SK-N-SH (cell line): ENCODE data around the gene PITPNM3.

Experiments
- CHD2 ChIP-seq: fragments of 150-350 bp; IDR thresholded peaks from 2 replicates; pipeline ENCODE4 v1.6.1; 2018; ENCODE audit warnings: low read length; ENCODE audit not compliant: partially characterized antibody
- EP300 ChIP-seq, 2 experiments: IDR thresholded peaks; 2 replicates each; pipeline versions ENCODE4 v1.4.0 to v1.6.1; 2012; ENCODE audit warnings: borderline replicate concordance in 1 of 2, low read depth in 1 of 2, low read length in 1 of 2
- EZH2phosphoT487 ChIP-seq: fragments of 200-600 bp; sonication (generic); IDR thresholded peaks from 2 replicates; pipeline ENCODE4 v1.6.1; 2017; ENCODE audit warnings: low read depth, mixed run types, mild to moderate bottlenecking, antibody characterized with exemption, moderate library complexity, borderline replicate concordance
- NFIC ChIP-seq: IDR thresholded peaks from 2 replicates; pipeline ENCODE4 v1.4.0; 2012; ENCODE audit warnings: borderline replicate concordance
- POLR2AphosphoS5 ChIP-seq: IDR thresholded peaks from 2 replicates; pipeline ENCODE4 v1.6.1; 2012; ENCODE audit warnings: low read depth, low read length
- TEAD4 ChIP-seq: IDR thresholded peaks from 2 replicates; pipeline ENCODE4 v1.4.0; 2012; ENCODE audit warnings: mild to moderate bottlenecking, borderline replicate concordance; ENCODE audit not compliant: insufficient read depth
- USF2 ChIP-seq: fragments of 150-350 bp; IDR thresholded peaks from 2 replicates; pipeline ENCODE4 v1.6.1; 2017; ENCODE audit warnings: antibody characterized with exemption, low read length, low read depth, borderline replicate concordance
- TF ChIP-seq, protein P1 (sequence below): fragments of 200-600 bp; sonication (generic); IDR thresholded peaks from 2 replicates; pipeline ENCODE4 v1.6.1; 2017; ENCODE audit warnings: antibody characterized with exemption, mild to moderate bottlenecking, moderate library complexity
- TF ChIP-seq, protein P2 (sequence below): IDR thresholded peaks from 2 replicates; pipeline ENCODE4 v1.6.1; 2012; ENCODE audit warnings: mild to moderate bottlenecking, low read depth, low read length, moderate library complexity
- TF ChIP-seq, protein P3 (sequence below): IDR thresholded peaks from 2 replicates; pipeline ENCODE4 v1.4.0; 2012; ENCODE audit warnings: low read depth, borderline replicate concordance

- TF ChIP-seq CHD2, result no peak
- TF ChIP-seq TEAD4, result no peak
- TF ChIP-seq, protein P1, sequence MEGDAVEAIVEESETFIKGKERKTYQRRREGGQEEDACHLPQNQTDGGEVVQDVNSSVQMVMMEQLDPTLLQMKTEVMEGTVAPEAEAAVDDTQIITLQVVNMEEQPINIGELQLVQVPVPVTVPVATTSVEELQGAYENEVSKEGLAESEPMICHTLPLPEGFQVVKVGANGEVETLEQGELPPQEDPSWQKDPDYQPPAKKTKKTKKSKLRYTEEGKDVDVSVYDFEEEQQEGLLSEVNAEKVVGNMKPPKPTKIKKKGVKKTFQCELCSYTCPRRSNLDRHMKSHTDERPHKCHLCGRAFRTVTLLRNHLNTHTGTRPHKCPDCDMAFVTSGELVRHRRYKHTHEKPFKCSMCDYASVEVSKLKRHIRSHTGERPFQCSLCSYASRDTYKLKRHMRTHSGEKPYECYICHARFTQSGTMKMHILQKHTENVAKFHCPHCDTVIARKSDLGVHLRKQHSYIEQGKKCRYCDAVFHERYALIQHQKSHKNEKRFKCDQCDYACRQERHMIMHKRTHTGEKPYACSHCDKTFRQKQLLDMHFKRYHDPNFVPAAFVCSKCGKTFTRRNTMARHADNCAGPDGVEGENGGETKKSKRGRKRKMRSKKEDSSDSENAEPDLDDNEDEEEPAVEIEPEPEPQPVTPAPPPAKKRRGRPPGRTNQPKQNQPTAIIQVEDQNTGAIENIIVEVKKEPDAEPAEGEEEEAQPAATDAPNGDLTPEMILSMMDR, result no peak
- TF ChIP-seq EP300 (IDR thresholded peaks at IDR 0.05; ENCODE audit: borderline replicate concordance in 1 of 2, low read depth in 1 of 2, low read length in 1 of 2), result no peak
- TF ChIP-seq POLR2AphosphoS5, result no peak
- TF ChIP-seq, protein P2, sequence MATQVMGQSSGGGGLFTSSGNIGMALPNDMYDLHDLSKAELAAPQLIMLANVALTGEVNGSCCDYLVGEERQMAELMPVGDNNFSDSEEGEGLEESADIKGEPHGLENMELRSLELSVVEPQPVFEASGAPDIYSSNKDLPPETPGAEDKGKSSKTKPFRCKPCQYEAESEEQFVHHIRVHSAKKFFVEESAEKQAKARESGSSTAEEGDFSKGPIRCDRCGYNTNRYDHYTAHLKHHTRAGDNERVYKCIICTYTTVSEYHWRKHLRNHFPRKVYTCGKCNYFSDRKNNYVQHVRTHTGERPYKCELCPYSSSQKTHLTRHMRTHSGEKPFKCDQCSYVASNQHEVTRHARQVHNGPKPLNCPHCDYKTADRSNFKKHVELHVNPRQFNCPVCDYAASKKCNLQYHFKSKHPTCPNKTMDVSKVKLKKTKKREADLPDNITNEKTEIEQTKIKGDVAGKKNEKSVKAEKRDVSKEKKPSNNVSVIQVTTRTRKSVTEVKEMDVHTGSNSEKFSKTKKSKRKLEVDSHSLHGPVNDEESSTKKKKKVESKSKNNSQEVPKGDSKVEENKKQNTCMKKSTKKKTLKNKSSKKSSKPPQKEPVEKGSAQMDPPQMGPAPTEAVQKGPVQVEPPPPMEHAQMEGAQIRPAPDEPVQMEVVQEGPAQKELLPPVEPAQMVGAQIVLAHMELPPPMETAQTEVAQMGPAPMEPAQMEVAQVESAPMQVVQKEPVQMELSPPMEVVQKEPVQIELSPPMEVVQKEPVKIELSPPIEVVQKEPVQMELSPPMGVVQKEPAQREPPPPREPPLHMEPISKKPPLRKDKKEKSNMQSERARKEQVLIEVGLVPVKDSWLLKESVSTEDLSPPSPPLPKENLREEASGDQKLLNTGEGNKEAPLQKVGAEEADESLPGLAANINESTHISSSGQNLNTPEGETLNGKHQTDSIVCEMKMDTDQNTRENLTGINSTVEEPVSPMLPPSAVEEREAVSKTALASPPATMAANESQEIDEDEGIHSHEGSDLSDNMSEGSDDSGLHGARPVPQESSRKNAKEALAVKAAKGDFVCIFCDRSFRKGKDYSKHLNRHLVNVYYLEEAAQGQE, result no peak
- no peak for TF ChIP-seq NFIC
- TF ChIP-seq EZH2phosphoT487, result no peak
- TF ChIP-seq, protein P3, sequence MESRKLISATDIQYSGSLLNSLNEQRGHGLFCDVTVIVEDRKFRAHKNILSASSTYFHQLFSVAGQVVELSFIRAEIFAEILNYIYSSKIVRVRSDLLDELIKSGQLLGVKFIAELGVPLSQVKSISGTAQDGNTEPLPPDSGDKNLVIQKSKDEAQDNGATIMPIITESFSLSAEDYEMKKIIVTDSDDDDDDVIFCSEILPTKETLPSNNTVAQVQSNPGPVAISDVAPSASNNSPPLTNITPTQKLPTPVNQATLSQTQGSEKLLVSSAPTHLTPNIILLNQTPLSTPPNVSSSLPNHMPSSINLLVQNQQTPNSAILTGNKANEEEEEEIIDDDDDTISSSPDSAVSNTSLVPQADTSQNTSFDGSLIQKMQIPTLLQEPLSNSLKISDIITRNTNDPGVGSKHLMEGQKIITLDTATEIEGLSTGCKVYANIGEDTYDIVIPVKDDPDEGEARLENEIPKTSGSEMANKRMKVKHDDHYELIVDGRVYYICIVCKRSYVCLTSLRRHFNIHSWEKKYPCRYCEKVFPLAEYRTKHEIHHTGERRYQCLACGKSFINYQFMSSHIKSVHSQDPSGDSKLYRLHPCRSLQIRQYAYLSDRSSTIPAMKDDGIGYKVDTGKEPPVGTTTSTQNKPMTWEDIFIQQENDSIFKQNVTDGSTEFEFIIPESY, result no peak
- TF ChIP-seq USF2, result no peak
Measured at GRCh38 chr17:6479622-6480302, 76.6 kb downstream of the PITPNM3 start.
